Measurements from ENCODE around the gene ABCA5.
A peak's percentile ranks its signal among the peaks of the same experiment; 100 is the strongest.

GRCh38 chr17:69235338-69236058 lies 91.4 kb downstream of the ABCA5 start:
- peak; percentile 39 to 80 (median 58) for TF ChIP-seq CTCF (IDR thresholded peaks at IDR 0.05)
- no peak for TF ChIP-seq POLR2A (IDR thresholded peaks at IDR 0.05)

Data from upper lobe of left lung (tissue), 4 donors.